ENCODE results near the gene SPACA5. TPM values are rescaled to one million over a fixed set of nuclear protein-coding genes. Genes with fewer than 3 reads are reported as not detected.

Gene SPACA5
- total and polyA plus RNA-seq, 2 donors (not counting 3 experiments of a cell fraction or from before 2014, with no cell fraction given): not detected

DNA sequence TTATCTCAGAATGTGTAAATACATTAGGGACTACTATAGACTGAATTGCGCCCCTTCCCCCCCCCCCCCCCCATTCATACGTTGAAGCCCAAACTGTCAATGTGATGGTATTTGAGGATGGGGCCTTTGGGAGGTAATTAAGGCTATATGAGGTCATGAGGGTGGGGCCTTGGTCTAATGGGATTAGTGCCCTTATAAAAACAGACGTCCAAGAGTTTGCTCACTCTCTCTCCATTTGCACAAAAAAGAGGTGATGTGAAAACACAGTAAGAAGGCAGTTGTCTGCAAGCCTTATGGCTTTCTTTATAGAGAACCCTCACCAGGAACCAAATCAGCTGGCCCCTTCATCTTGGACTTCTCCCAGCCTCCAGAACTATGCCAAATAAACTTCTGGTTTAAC lies 15.3 kb downstream of the SPACA5 start:
- Histone ChIP-seq H3K4me3 (replicated peaks in 1 of 3; ENCODE audit: insufficient read depth in 1 of 3, low read depth in 1 of 3, low read length in 3 of 3) (no peak overlapping the region), H4K20me1 (replicated peaks; ENCODE audit: control insufficient read depth, extremely low read depth, insufficient read depth, low read length) (no peaks in the 10 kb centered on the region), H3K79me2 (ENCODE audit: control insufficient read depth, insufficient read depth, low read length) (no peaks in the 10 kb centered on the region), H3K36me3 (ENCODE audit: control insufficient read depth in 2 of 2, extremely low read depth in 1 of 2, insufficient read depth in 2 of 2, low read length in 2 of 2) (no peaks in the 10 kb centered on the region), H3K27ac (ENCODE audit: insufficient read depth, low read depth, low read length) (no peak overlapping the region), H3K4me2 (ENCODE audit: insufficient read depth, low read length) (no peak overlapping the region), H3K27me3 (ENCODE audit: control insufficient read depth in 2 of 2, insufficient read depth in 2 of 2, low read length in 2 of 2) (no peaks in the 10 kb centered on the region), H3K9me1 (replicated peaks; ENCODE audit: control insufficient read depth, extremely low read depth, insufficient read depth, low read length) (no peaks in the 10 kb centered on the region), H3K9ac (replicated peaks; ENCODE audit: extremely low read depth, insufficient read depth, low read length) (no peak overlapping the region), H2AFZ (ENCODE audit: low read depth, low read length) (no peak overlapping the region), H3K9me3 (replicated peaks; ENCODE audit: control insufficient read depth, insufficient read depth, low read length) (no peaks in the 10 kb centered on the region), H3K4me1 (ENCODE audit: control insufficient read depth, extremely low read depth, insufficient read depth, low read length) (peaks cover 4% of the 10 kb centered on the region)
- POLR2A ChIA-PET: no interaction called here
- CTCF ChIA-PET: no interaction called here
- DNase-seq (ENCODE audit: low read depth, low spot score) (no peak), FAIRE-seq (no peak)
- TF ChIP-seq, protein P1, sequence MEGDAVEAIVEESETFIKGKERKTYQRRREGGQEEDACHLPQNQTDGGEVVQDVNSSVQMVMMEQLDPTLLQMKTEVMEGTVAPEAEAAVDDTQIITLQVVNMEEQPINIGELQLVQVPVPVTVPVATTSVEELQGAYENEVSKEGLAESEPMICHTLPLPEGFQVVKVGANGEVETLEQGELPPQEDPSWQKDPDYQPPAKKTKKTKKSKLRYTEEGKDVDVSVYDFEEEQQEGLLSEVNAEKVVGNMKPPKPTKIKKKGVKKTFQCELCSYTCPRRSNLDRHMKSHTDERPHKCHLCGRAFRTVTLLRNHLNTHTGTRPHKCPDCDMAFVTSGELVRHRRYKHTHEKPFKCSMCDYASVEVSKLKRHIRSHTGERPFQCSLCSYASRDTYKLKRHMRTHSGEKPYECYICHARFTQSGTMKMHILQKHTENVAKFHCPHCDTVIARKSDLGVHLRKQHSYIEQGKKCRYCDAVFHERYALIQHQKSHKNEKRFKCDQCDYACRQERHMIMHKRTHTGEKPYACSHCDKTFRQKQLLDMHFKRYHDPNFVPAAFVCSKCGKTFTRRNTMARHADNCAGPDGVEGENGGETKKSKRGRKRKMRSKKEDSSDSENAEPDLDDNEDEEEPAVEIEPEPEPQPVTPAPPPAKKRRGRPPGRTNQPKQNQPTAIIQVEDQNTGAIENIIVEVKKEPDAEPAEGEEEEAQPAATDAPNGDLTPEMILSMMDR (IDR thresholded peaks at IDR 0.05; ENCODE audit: extremely low read depth in 1 of 2, insufficient read depth in 1 of 2, low read depth in 1 of 2, low read length in 2 of 2): no peak
- TF ChIP-seq POLR2AphosphoS5 (IDR thresholded peaks at IDR 0.05; ENCODE audit: insufficient read depth, low read depth, low read length) (no peak), EZH2 (IDR thresholded peaks at IDR 0.05; ENCODE audit: borderline replicate concordance, low read depth, low read length, severe bottlenecking) (no peak), POLR2A (IDR thresholded peaks at IDR 0.05; ENCODE audit: low read depth, low read length) (no peak), JUN (IDR thresholded peaks at IDR 0.05; ENCODE audit: borderline replicate concordance, insufficient read depth, insufficient read length, low read depth) (no peak), FOS (IDR thresholded peaks at IDR 0.05; ENCODE audit: borderline replicate concordance, insufficient read depth, low read length) (no peak), MYC (IDR thresholded peaks at IDR 0.05; ENCODE audit: low read depth, low read length) (no peak), GATA2 (IDR thresholded peaks at IDR 0.05; ENCODE audit: insufficient read depth, insufficient read length, low read depth, low read length) (no peak)
- TF ChIP-seq, protein P2, sequence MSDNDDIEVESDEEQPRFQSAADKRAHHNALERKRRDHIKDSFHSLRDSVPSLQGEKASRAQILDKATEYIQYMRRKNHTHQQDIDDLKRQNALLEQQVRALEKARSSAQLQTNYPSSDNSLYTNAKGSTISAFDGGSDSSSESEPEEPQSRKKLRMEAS (IDR thresholded peaks at IDR 0.05; ENCODE audit: insufficient read depth, insufficient read length): no peak
- BruUV-seq (replicated peaks): no TSS peak
- dilution Hi-C loops (cut with MboI; ENCODE audit: extremely low pct_ligation_motif_present, low sequenced_read_pairs): no loop called here
- intact Hi-C loops (cut with micrococcal nuclease): no loop called here
